ENCODE results near the gene MALAT1. TPM values are rescaled to one million over a fixed set of nuclear protein-coding genes. Genes with fewer than 3 reads are reported as not detected.

Gene MALAT1
- total RNA-seq, 1 donor from 2014 or later = 5,781 TPM

- peak; percentile 99 for DNase-seq (ENCODE audit: missing footprints)
- intact Hi-C loops (cut with DNase I) = loop anchor here (1.0 kb wide), 1 partner anchor 20 kb away; no protein-coding TSS in a partner anchor
- ATAC-seq = peak; percentile 88
Measured at GRCh38 chr11:65477149-65477965, 21.5 kb upstream of the MALAT1 start.

GRCh38 chr11:65478388-65479183, 20.3 kb upstream of the MALAT1 start:
- ATAC-seq (peak; percentile 26), DNase-seq (ENCODE audit: missing footprints) (peak; percentile 83)
- intact Hi-C loops (cut with DNase I) = no loop called here

- intact Hi-C loops (cut with DNase I) = no loop called here
- ATAC-seq = peak; percentile 66
- no peak for DNase-seq (ENCODE audit: missing footprints)
Measured at GRCh38 chr11:65479184-65480145, 19.4 kb upstream of the MALAT1 start.

- intact Hi-C loops (cut with DNase I) = no loop called here
- ATAC-seq (no peak), DNase-seq (ENCODE audit: missing footprints) (no peak)
Measured at GRCh38 chr11:65482306-65482850, 16.5 kb upstream of the MALAT1 start.

GRCh38 chr11:65485920-65486219, 13.0 kb upstream of the MALAT1 start:
- DNase-seq (ENCODE audit: missing footprints) (no peak), ATAC-seq (no peak)
- intact Hi-C loops (cut with DNase I) = no loop called here

GRCh38 chr11:65486570-65487466, 12.0 kb upstream of the MALAT1 start:
- no peak for ATAC-seq
- intact Hi-C loops (cut with DNase I) = no loop called here
- DNase-seq (ENCODE audit: missing footprints) = no peak

- DNase-seq (ENCODE audit: missing footprints) (peak; percentile 99), ATAC-seq (peak; percentile 86)
- intact Hi-C loops (cut with DNase I) = no loop called here
Measured at GRCh38 chr11:65487467-65488272, 11.2 kb upstream of the MALAT1 start.

- DNase-seq (ENCODE audit: missing footprints) (no peak), ATAC-seq (no peak)
- intact Hi-C loops (cut with DNase I) = no loop called here
Measured at GRCh38 chr11:65488273-65489034, 10.4 kb upstream of the MALAT1 start.

- intact Hi-C loops (cut with DNase I) = no loop called here
- DNase-seq (ENCODE audit: missing footprints) (no peak), ATAC-seq (peak; percentile 29)
Measured at GRCh38 chr11:65489035-65489705, 9.7 kb upstream of the MALAT1 start.

GRCh38 chr11:65489706-65490320, 9.0 kb upstream of the MALAT1 start:
- DNase-seq (ENCODE audit: missing footprints) (no peak), ATAC-seq (no peak)
- intact Hi-C loops (cut with DNase I) = no loop called here

- intact Hi-C loops (cut with DNase I) = no loop called here
- no peak for DNase-seq (ENCODE audit: missing footprints)
- no peak for ATAC-seq
Measured at GRCh38 chr11:65491163-65491465, 7.7 kb upstream of the MALAT1 start.

GRCh38 chr11:65491614-65492386, 7.0 kb upstream of the MALAT1 start:
- peak; percentile 88 for DNase-seq (ENCODE audit: missing footprints)
- peak; percentile 31 for ATAC-seq
- intact Hi-C loops (cut with DNase I) = no loop called here

- intact Hi-C loops (cut with DNase I) = no loop called here
- DNase-seq (ENCODE audit: missing footprints) = no peak
- no peak for ATAC-seq
Measured at GRCh38 chr11:65492387-65492636, 6.5 kb upstream of the MALAT1 start.

GRCh38 chr11:65492637-65493366, 6.0 kb upstream of the MALAT1 start:
- peak; percentile 36 for ATAC-seq
- peak; percentile 92 for DNase-seq (ENCODE audit: missing footprints)
- intact Hi-C loops (cut with DNase I) = no loop called here

Measured in Right ventricle myocardium inferior (tissue), 1 donor.